LHCN-M2 (cell line): ENCODE results near the gene DMKN. TPM values are rescaled to one million over a fixed set of nuclear protein-coding genes. Genes with fewer than 3 reads are reported as not detected.
"Not testable (repeated sequence)": the region's sequence is repeated elsewhere in the genome, so short reads cannot be mapped to it uniquely, and the experiment has no call there.

ENCODE experiments used
- DNase-seq: peaks from one replicate; pipeline ENCODE4 v3.0.0-alpha.2; 2012; ENCODE audit warnings: low read depth
- total RNA-seq: library from RNA; depleted of rRNA; stranded (reverse); fragments of >200 nt; gene quantifications from 2 replicates; pipeline ENCODE4 v1.2.3, GENCODE V29; 2014

Gene DMKN
- total RNA-seq, 1 experiment from 2014 or later, result 0.29 TPM

DNA sequence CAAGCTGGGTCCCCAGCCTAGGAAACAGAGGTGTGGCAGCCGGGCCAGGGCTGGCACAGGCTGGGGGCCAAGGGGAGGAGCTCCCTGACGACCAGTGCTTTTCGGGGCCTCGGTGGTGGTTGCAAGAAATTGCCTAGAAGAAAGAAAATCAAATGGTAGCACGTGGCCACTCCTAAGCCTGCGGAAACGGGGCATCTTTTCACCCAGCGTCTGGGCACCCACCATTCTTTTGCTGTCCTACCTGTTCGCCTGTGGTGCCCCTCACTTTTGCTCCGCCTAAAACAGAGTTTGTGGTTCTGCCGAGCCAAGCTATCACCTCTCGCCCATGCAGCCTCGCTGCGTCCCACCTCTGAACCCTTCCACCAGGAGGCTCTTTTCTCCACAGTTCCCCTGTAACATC is 16.0 kb downstream of the DMKN start:
- DNase-seq, result no peak

DNA sequence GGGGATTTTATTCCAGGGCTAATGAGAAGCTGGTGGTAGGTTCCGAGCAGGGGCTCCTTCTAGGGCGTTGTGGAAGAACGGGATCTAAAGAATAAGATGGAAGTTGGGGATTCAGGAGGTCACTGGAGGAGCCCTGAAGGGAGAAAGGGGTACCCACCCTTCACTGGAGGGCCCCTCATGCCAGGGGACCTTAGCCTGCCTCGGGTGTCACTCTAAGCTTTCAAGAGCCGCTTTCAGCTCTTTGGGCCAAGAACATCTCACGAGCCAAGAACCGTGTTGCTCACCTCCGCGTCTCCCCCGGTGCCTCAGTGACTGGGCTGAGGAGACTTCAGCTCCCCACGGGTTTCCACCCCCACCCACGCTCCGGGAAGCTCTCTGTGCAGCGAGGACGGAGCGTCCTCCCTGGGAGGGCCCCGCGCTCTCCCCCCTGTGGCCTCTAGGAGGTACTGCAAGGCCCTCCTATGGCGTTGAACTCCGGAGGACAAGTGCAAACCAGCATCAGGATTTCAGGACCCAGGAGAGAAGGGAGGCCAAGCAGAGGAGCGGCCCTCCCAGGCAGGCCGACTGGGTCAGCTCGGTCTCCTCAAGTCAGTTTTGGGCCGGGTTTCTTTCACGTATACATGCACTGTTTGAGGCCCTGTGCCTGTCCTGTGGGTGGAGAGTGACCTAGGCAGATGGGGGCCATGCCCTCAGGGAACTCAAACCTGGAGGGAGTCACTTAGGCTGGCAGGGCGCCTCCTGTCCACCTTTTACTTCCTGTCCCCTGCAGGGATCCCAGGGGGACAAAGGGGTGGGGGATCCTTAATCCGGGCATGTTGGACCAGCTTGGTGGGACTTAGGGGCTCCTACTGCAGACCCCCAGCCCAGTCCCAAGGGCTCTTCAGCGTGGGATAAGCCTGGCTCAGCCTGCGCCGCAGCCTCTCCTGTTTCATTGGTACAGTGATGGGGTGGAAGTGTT is 18.1 kb downstream of the DMKN start:
- peak; percentile 43 for DNase-seq

DNA sequence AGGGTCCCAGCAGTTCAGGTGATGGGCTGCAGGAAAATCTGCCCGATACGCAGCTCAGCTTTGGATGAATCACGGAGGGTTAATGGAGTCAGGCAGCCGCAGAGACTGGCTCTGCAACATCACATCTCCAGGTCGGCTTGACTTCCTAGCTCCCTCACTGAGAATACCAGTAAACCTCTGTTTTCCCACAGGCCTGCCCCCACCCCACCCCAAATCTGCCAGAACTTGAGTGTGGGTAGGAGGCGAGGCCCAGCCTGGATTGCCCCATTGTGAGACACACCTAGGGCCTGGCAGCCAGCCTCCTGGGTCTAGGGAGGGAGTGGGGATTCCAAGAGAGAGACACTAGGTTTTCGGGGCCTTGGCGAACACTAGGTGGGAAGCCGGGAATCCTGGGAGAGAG is 19.5 kb downstream of the DMKN start:
- DNase-seq, result no peak

DNA sequence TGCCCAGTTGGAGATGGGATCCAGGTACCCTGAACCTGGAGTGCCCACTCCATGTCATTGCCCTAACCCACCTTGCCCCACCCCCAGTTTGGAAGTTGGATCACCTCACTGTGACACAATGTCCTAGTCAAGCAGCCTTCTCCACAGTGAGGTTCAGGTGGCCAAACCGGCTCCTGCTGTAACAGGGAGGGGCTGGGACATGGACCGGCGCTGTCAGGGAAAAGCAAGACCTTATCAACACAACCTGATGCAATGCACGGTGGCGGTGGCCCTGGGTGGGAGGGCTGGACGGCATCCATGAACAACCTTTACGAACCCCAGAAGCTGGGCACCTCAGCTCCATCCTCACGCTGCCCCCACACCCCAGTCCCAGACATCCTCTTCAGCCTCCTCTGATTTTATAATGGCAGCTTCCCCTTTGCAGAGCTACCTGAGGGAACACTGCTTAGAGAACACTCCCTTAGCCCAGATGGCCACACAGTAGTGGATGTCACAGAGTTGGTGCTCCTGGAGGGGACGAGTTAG is 21.6 kb downstream of the DMKN start:
- no peak for DNase-seq

DNA sequence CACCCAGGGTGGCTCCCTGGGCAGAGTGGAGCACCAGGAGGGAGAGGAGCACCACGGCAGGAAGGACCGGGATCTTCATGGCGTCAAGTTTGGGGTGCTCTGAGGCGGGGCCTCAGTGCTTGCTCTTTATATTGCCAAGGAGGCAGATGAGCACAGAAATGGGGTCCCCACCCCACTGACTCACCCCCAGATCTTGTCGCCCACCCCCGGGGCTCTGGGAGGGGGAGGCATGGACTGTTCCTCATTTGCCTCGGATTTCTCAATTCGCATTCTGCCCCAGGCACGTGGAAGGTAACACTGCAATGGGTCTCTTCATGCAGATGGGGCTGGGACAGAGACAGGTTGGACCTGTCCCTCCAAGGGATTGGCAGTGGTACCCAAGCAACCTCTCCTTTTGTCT is 23.1 kb downstream of the DMKN start, which contains the start of gene KRTDAP:
Gene KRTDAP, minus strand, starts transcription at position 101 of the 400 bp plus-strand sequence. Its CDS starts 22 bp downstream, at position 79.
- DNase-seq, result no peak

DNA sequence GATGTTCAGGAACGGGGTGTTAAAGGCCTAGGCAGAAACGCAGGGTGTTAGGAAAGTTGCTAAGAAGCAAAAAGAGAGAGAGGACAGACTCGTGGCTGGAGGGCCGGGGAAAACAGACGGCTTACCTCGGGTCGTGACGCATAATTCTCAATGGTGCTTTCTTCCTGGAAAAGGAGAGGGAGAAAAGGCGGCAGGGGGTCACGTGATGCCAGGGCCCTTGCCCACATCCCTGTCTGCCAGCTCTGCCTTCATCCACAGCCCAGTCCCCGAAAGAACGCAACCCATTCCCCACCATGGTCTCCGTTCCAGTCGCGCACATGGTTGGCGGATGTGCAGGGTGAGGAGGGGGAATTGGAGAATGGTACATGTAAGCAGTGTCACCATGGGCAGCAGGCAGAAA is 24.8 kb downstream of the DMKN start:
- no peak for DNase-seq

DNA sequence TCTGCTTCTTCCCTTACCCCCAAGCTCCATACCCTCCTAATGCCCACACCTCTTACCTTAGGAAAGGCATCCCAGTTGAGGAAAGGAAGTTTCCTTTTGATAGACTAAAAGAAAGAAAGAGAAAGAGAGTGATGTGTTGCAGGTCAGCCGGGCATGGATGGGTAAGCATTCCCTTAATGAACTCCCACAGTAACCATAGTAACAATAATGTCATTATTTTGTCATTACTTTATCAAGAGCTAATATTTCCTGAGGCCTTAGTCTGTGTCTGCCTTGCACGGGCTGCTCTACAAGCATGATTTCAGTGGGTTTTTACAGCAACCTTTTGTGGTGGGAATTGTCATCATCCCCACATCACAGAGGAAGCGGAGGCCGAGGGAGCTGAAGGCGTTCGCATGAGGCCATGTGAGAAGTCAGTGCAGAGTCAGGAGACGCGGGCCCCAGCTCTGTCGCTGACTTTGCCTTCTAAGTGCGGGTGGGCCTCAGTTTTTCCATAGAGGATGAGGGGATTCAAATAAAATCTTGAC is 25.7 kb downstream of the DMKN start:
- DNase-seq, result no peak

DNA sequence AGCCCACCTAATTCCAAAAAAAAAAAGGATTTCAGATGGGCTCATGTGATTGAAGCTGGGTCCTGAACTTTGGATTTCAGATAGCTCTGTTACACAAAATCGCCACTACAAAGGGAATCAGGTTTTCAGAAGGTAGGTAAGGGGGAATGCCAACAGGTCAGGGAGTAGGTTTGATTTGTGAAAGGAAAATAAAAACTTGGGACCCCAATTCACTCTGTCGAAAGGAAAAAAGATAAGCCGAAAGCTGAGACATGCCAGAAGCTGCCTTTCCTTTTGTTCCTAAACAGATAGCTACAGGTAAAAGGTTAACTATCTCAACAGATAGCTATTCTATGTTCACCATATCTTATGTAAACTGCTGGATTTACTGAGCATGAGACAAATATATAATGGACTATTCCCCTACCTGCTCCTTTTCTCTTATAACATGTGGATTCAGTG is 27.2 kb downstream of the DMKN start:
- no peak for DNase-seq

DNA sequence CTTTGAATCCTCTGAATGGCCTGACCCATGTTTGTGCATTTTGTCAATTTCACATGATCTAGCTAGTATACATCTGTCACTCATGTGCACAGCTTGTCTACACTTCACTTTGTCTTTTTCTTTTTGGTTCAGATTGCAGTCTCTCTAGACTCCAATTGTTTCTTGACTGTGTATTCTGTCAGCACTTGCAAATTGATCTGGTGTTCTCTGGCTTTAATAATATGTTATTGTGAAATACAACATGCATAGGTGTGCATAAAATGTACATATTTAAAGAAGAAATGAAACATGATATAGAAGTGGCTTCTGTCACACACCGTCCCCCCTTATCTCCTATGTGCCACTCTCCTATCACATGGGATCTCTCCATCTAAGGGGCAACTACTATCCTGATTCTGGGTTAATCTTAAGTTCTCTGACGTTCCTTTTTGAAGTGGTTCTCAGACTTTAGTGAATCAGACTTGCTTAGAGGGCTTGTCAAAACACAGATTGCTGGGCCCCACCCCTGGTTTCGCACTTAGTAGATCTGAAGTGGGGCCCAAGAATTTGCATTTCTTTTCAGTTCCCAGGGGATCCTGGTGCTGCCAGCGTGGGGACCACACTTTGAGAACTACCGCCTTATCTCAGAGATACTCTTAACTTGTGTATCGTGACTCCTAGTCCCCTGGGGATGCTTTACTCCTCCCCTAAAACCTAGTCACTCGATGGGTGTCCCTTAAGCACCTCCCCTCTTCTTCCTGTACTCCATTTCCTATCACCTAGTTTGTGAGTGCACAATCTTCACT is 29.0 kb downstream of the DMKN start:
- no peak for DNase-seq

DNA sequence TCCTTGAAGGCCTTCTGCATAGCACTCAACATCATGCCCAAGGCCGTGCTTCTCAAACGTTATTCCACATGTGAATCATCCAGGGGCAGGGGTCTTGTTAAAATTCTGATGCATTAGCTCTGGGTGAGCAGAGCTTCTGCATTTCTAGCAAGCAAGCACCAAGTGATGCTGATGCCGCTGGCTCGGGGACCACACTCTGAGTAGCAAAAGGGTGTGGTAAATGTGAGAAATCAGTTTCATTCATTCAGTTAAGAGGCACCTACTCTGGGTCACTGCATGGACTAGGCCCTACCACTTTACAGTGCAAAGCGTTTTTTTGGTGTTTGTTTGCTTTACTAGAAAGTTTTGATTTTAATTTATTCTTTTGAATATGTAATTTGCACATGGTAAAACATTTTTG is 30.4 kb downstream of the DMKN start:
- no peak for DNase-seq

DNA sequence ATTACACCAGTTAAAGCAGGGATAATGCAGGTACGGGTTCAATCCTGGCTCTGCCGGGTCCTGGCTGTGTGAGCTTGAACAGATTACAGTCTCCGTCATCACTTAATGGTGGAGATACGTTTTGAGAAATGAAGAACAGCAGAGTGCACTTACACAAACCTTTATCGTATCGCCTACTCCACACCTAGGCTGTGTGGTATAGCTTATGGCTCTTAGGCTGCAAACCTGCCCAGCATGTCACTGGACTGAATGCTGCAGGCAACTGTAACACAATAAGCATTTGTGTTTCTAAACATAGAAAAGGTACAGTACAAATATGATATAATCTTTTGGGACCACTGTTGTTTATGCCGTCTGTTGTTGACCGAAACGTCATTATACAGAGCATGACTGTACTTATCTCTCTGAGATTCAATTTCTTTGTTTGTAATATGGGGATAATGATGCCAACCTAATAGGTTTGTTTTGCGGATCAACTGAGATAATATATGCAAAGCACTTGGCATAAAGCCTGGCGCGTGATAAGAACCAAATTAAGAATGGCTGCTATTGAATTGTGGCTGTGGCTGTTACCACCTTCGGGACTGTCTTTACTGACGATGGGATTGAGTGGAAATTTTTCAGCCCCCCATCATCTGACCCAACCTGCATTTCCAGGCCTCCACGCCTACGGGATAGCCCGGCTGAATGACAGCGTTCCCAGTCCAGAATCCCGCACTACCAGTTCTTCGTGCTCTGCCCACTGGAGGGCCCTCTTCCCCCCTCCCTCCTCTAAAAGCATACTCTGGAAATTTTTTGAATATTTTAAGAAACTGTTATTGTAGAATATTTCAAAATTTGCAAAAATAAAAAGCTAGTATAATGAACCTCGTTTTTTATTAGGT is 34.4 kb downstream of the DMKN start:
- no peak for DNase-seq

DNA sequence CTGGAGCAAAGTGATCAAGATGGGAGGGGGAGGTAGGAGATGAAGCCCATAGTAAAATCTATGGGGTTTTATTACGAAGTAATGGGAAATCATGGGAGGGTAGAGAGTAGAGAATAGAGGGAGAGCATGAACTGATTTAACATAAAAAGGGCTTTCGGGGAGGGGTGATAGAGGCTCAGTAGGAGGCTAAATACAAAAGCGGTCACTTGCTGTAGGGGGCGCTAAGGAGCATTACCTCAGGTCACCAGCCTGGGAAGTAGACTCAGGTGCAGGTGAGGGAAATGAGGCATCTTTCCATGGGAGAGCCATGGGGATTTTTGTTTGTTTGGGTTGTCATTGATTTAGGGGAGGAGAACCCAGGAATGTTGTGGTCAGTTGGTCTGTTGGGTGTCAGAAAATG is 37.3 kb downstream of the DMKN start:
- DNase-seq, result no peak

DNA sequence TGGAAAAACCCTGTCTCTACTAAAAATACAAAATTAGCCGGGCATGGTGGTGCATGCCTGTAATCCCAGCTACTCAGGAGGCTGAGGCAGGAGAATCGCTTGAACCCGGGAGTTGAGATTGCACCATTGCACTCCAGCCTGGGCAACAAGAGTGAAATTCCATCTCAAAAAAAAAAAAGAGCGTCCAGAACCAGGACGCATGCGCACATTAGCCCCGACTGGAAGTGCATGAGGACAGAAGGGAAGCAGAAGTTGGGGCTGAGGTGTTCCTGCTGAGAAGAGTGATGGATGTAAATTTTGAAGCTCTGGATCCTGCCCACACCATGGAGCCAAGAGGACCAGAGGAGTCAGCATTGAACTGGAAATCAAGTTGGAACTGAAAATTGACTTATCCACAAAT is 38.9 kb downstream of the DMKN start:
- DNase-seq, result not testable (repeated sequence)

DNA sequence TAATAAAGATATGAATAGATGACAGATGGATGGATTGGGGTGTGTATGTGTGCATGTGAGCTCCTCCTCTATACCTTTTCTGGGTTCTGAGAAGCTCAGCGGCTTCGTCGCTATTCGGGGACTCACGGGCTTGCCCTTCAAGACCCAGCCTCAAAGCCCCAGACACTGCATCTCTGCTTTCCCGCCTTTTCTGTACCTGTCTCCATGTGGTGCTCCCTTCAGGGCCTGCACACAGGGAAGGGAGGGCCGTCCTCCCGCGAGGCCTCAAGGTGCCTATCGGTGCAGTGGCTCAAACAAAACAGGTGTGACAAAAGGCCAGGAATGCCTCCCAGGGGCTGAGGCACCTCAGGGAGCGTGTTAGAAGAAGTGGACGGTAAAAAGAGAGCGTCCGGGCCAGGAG is 39.3 kb downstream of the DMKN start:
- no peak for DNase-seq

DNA sequence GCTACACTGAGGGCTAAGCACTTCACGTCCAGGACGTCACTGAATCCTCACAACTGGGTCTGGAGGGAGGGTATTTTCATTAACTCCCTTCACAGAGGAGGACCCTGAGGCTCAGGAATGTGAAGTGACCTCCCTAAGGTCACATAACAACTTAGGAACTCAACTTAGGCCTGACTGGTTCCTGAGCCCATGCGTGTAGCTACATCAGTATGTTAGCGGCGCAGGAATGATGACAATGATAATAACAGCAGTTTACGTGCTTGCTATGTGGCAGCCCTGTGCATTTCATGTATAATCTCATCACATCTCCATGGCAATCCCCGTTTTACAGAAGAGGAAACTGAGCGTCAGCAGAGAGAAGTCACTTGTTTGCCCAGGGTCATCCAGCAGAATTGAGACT is 41.5 kb downstream of the DMKN start:
- no peak for DNase-seq

DNA sequence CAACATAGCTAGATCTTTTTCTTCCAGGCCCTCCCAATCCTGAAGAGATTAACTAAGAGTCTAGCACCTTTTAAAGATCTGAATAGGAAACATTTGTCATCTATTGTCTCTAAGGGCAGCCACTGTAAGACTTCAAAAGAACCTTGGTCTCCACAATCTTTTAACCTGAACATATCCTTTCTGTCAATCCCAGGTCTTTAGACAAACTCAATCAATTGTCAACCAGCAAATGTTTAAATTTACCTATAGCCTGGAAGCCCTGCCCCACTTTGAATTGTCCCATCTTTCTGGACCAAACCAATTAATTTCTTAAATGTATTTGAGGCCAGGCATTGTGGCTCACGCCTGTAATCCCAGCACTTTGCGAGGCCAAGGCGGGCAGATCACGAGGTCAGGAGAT is 42.4 kb downstream of the DMKN start:
- not testable (repeated sequence) for DNase-seq

DNA sequence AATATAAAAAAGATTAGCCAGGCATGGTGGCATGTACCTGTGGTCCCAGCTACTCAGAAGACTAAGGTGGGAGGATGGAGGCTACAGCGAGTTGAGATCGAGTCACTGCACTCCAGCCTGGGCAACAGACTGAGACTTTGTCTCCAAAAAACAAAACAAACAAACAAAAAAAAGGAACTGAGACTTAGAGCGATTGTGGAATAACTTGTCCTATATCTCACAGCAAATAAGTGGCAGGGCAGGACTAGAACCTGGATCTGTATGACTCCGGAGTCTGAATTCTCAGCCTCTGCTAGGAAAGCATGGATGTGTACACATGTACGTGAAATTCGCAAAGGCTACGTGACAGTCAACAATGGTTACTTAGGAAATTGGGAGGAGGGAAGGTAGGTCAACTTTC is 43.3 kb downstream of the DMKN start:
- DNase-seq, result no peak

DNA sequence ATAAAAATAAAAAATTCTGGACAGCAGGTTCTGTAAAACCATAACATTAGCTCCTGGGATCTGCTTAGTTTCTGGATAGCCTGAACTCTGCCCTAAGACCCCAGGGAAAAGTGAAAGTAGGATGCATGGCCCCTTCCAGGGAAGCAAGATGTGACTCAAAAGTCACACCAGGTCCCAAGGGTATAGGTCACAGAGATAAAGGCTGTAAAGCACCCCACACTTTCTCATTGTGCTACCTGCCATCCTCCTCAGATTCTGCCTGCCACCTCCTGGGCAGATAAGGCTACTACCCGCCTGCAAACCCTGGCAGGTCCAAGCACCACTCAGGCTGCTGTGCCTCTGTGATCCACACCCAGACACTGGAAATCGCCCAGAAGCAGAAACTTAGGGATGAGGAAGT is 44.8 kb downstream of the DMKN start:
- peak; percentile 9 for DNase-seq

DNA sequence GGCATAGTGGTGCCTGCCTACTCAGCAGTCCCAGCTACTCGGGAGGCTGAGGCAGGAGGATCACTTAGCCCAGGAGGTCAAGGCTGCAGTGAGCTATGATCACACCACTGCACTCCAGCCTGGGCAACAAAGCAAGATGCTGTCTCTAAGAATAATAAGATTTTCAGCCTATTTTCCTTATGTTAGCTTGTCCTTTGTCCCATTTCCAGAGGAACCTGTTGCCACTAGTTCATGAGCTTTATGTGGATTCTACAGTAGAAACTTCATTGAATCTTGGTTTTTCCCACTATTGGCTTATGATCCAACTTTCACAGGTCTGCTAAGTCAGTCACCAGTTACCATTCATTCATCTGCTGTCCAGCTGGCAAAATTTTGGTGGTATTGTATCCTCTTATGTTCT is 47.2 kb downstream of the DMKN start:
- DNase-seq, result no peak

DNA sequence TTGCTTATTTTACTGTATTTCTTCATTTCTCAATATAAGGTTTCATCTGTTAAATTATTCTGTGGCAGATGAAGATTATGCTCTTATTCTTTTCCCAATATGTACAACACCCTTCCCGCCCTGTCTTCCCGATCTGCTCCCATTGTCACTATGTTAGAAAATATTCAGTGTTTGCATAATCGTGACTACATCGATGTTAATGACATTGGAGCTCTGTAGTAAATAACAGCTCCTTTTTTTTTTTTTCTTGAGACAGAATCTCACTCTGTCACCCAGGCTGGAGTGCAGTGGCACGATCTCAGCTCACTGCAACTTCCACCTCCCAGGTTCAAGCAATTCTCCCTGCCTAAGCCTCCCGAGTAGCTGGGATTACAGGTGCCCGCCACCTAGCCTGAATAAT is 50.5 kb downstream of the DMKN start:
- DNase-seq, result not testable (repeated sequence)

DNA sequence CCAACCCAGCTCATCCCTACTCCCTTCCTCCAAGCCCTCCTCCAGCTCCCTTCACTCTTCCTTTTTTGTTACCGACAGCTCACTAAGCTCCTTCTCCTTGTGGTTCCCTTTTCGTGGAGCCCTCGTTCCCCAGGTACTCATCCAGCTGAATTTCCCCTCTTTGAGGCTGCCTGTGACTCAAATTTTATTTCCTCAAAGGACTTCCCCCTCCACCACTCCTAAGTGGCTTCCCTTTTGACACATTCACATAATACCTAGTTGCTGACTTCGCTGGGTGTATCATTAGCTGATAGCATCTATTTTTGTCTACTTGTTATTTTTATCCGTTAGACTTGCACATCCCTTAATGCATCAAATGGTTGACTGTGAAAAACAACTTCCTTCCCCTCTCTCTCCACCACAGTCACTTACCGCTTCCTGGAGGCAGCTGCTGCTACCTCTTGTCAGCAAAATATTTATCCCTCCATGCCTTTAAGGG is 50.9 kb downstream of the DMKN start:
- peak; percentile 2 for DNase-seq
